ENCODE results near the gene PJVK. TPM values are rescaled to one million over a fixed set of nuclear protein-coding genes. Genes with fewer than 3 reads are reported as not detected.

PJVK gene
- total RNA-seq, 4 donors from 2014 or later: 5.3 to 8.8 (median 6.9) TPM

GRCh38 chr2:178457390-178457886 lies 6.3 kb downstream of the PJVK start:
- no peak for TF ChIP-seq CTCF (IDR thresholded peaks at IDR 0.05; ENCODE audit: low read depth)

- TF ChIP-seq CTCF (IDR thresholded peaks at IDR 0.05; ENCODE audit: low read depth): no peak
Measured at GRCh38 chr2:178469219-178469849, 18.2 kb downstream of the PJVK start.

DNA sequence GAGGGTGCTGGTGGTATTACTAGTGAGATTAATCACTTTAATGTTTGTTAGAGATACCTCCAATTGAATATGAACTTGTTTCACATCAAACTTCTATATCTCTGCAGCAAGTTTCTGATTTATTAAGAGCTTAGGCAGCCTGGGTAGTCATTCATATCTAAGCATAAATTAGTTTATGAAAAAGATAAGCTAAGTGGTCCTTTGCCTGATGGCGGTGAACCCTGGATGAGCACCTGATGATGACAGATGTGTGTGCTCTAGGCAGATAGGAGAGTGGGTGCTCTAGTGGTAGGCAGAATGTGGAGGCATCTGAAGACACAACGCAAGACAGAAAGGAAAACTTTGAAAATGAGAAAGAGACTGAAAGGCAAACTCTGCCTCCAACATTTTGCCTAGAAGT lies 22.2 kb downstream of the PJVK start:
- TF ChIP-seq CTCF (IDR thresholded peaks at IDR 0.05; ENCODE audit: low read depth): no peak

DNA sequence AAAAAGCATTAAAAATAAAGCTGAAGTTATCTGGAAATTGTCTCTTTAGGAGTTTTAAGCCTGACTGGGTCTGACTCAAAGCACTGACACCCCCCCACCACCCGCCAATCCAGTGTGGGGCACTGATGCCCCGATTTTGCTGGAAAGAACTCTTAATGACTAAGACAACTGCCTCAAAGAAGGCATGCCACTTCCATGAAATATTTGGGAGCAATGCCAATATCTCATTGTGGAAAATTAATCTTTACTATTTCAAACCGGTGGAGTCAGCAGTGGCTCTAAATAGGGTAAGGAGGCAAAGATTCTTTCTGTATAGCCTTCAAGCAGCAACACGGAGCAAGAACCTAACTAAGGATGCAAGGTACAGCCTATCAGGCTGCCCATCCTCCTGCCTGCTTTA lies 22.8 kb downstream of the PJVK start:
- no peak for TF ChIP-seq CTCF (IDR thresholded peaks at IDR 0.05; ENCODE audit: low read depth)

DNA sequence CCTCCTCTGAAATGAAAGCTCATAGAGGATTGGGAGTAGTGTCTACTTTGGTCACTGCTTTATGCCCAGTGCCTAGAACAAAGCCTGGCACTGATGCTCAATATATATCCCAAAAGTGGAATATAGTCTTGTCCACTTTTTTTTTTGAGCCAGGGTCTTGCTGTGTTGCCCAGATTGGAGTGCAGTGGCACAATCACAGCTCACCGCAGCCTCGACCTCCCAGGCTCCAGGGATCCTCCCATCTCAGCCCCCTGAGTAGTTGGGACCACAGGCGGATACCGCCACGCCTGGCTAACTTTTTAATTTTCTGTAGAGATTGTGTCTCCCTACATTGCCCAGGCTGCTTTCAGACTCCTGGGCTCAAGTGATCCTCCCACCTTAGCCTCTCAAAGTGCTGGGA lies 23.4 kb downstream of the PJVK start:
- no peak for TF ChIP-seq CTCF (IDR thresholded peaks at IDR 0.05; ENCODE audit: low read depth)

GRCh38 chr2:178476477-178476876 lies 25.3 kb downstream of the PJVK start:
- no peak for TF ChIP-seq CTCF (IDR thresholded peaks at IDR 0.05; ENCODE audit: low read depth)

DNA sequence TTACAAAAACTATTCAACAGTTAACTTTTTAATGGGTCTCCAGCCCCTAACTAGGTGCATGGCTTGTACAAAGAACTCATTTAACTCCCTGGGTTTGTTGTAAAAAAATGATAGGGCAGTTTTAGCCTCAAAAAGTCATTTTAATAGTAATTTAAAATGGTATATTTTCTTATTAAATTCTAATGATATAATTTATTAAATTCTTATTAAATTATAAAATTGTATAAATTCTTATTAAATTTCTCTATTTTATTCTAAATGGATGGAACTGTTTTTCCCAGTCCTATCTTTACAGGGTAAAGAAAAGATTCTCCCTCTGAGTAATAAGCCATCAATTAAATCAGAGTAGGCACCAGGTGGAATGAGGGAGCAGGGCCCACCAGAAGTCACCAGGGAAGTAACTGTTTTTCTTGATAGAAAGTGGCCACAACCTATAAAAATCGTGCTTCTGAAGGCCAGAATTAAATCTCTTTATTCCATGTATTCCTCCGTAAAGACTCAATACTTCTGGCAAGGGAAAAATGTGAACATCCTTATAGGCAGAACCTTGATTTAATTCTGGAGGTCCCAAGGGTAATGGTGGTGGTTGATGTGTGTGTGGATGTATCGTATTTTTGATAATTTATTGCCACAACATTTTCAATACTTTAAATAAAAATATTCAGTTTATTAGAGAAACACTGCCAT lies 26.4 kb downstream of the PJVK start:
- TF ChIP-seq CTCF (IDR thresholded peaks at IDR 0.05; ENCODE audit: low read depth): no peak
